Mesothelial cell of epicardium (in vitro differentiated cells): ENCODE measurements around the gene DST. TPM values are rescaled to one million over a fixed set of nuclear protein-coding genes. Genes with fewer than 3 reads are reported as not detected.

ENCODE experiments used
- DNase-seq, 2 experiments: peaks; one replicate each; pipeline ENCODE4 v3.0.0; 2021; ENCODE audit warnings: low spot score in 2 of 2; ENCODE audit not compliant: unreplicated experiment in 2 of 2
- H3K27ac Mint-ChIP-seq: 2 replicates; pipeline ENCODE4 v1.8.0; 2021; ENCODE audit warnings: mixed read lengths
- H3K27me3 Mint-ChIP-seq: 2 replicates; pipeline ENCODE4 v1.8.0; 2021; ENCODE audit warnings: low read depth, mixed read lengths
- H3K36me3 Mint-ChIP-seq: 2 replicates; pipeline ENCODE4 v1.8.0; 2021; ENCODE audit warnings: mixed read lengths
- H3K4me1 Mint-ChIP-seq: 2 replicates; pipeline ENCODE4 v1.8.0; 2021; ENCODE audit warnings: mixed read lengths
- H3K4me3 Mint-ChIP-seq: 2 replicates; pipeline ENCODE4 v1.8.0; 2021; ENCODE audit warnings: mild to moderate bottlenecking, moderate library complexity, mixed read lengths
- H3K9me3 Mint-ChIP-seq: 2 replicates; pipeline ENCODE4 v1.8.0; 2021; ENCODE audit warnings: mixed read lengths
- total RNA-seq: library from RNA; stranded (reverse); gene quantifications from 3 replicates; pipeline ENCODE4 v1.2.1, GENCODE V29; 2021
- TF ChIP-seq, protein P1 (sequence below): fragments of 200-600 bp; sonication (generic); IDR thresholded peaks from one replicate; pipeline ENCODE4 v1.5.0; 2021; ENCODE audit warnings: antibody characterized with exemption; ENCODE audit not compliant: unreplicated experiment

The DST gene
- total RNA-seq, 1 donor from 2014 or later: 306 TPM

DNA sequence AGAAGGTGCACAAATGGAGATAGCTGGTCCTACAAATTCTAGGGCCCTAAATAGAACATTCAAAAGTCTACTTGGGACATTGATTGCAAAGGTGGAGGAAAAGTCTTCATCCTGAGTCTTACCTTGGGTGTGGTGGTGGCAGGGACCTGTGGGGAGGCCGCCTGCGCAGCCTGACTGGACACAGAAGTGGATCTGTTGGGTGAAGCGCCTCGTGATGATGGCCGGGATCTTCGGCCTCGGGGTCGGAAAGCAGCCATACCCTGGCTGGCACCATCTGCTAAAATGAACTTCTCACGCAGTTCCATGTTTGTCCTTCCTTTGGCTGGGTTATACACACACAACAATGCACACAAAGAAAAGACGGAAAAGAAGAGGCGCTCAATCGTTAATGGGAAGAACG lies 179.2 kb downstream of the DST start:
- TF ChIP-seq, protein P1, sequence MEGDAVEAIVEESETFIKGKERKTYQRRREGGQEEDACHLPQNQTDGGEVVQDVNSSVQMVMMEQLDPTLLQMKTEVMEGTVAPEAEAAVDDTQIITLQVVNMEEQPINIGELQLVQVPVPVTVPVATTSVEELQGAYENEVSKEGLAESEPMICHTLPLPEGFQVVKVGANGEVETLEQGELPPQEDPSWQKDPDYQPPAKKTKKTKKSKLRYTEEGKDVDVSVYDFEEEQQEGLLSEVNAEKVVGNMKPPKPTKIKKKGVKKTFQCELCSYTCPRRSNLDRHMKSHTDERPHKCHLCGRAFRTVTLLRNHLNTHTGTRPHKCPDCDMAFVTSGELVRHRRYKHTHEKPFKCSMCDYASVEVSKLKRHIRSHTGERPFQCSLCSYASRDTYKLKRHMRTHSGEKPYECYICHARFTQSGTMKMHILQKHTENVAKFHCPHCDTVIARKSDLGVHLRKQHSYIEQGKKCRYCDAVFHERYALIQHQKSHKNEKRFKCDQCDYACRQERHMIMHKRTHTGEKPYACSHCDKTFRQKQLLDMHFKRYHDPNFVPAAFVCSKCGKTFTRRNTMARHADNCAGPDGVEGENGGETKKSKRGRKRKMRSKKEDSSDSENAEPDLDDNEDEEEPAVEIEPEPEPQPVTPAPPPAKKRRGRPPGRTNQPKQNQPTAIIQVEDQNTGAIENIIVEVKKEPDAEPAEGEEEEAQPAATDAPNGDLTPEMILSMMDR: no peak
- no peaks in the 10 kb centered on the region for H3K9me3 Mint-ChIP-seq
- H3K27ac Mint-ChIP-seq: no peak overlapping the region
- H3K4me1 Mint-ChIP-seq: peaks cover 16% of the 10 kb centered on the region
- no peak for DNase-seq
- H3K36me3 Mint-ChIP-seq: peaks cover 59% of the 10 kb centered on the region
- H3K4me3 Mint-ChIP-seq: no peak overlapping the region
- no peaks in the 10 kb centered on the region for H3K27me3 Mint-ChIP-seq

DNA sequence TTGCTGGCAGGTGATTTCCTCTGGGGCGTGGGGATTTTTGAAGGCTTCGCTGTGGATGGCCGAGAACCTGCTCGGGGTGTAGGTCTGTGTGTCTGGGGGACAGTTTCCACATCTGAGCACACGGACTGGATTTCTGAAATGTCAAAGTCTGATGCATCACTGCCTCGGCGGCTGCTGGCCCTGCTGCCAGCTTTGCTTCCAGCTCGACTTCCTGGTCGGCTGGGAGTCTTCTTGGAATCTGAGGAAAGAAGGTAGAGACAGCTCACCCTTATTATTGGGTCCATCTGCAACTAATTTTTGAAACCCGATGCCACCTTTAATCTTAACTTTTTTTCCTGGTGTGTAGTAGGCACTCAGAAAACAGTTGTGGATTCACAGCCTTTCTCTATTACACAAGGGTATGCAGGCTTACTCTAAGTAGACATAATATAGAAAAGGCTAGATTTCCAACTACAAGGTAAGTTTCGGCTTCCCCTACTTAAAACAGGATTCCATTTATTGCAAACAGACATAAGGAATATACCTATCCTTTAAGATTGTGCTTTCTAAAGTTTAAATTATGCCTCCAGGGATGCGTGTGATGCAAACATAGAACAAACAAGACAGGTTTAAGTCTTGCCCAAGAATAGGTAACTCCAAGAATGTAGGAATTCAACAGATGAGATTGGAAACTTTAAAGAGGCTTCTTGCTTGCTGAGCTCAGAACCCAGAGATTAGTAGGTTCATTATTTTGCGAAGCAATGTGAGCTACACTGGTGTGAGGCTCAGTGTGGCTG lies 183.5 kb downstream of the DST start:
- no peaks in the 10 kb centered on the region for H3K9me3 Mint-ChIP-seq
- peaks cover 57% of the 10 kb centered on the region for H3K36me3 Mint-ChIP-seq
- peaks cover 16% of the 10 kb centered on the region for H3K4me1 Mint-ChIP-seq
- H3K4me3 Mint-ChIP-seq: no peak overlapping the region
- peak overlapping the region; percentile 7 for H3K27ac Mint-ChIP-seq
- no peak for DNase-seq
- TF ChIP-seq, protein P1: no peak
- H3K27me3 Mint-ChIP-seq: no peaks in the 10 kb centered on the region

DNA sequence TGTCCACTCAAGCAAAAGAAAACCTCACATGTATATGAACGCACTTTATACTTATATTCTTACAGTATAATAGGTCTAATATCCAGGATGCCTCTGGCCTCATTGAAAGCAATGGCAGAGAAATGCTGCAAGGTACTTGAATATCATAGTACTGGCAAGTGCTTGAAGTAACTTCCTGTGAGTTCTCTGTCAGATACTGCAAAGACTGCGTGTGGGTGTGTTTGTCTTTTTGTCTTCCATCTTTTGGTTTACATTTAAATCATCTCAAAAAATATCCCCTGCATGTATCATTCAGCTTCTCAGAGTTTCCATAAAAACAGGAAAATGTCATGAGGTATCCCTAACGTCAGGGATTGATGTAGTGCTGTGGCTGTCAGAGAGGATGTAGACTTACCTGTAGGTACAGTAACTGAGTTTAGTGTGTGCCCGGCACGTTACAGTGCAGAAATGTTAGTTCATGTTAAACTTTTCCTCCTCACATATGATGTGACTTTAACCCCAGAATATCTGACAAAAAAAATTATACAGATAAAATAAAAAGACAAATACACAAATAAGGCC lies 184.3 kb downstream of the DST start:
- DNase-seq: no peak
- H3K27me3 Mint-ChIP-seq: no peaks in the 10 kb centered on the region
- no peak overlapping the region for H3K4me3 Mint-ChIP-seq
- peaks cover 16% of the 10 kb centered on the region for H3K4me1 Mint-ChIP-seq
- TF ChIP-seq, protein P1: no peak
- H3K27ac Mint-ChIP-seq: no peak overlapping the region
- H3K36me3 Mint-ChIP-seq: peaks cover 54% of the 10 kb centered on the region
- H3K9me3 Mint-ChIP-seq: no peaks in the 10 kb centered on the region

DNA sequence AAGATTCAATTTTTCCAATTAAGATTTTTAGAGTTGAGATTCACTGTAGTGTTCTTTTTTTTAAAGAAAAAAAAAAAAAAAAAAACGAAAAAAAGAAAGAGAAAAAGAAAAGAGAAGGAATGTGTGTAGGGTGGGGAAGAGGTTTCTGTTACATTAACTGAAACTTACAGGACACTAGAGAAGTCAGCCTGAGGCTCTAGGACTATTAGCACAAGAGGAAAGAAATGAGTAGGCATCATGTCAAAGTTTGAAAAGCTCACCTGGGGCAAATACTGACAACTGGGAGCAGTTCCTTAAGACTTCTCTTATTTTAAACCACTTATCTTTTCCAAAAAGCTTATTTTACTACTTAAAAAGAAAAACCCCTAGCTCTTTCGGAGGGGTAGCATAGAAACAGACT lies 185.9 kb downstream of the DST start:
- Mint-ChIP-seq H3K4me1 (peaks cover 5% of the 10 kb centered on the region), H3K27me3 (no peaks in the 10 kb centered on the region), H3K4me3 (no peak overlapping the region), H3K9me3 (no peaks in the 10 kb centered on the region), H3K36me3 (peaks cover 48% of the 10 kb centered on the region), H3K27ac (peak overlapping the region; percentile 73)
- no peak for DNase-seq
- TF ChIP-seq, protein P1: no peak

DNA sequence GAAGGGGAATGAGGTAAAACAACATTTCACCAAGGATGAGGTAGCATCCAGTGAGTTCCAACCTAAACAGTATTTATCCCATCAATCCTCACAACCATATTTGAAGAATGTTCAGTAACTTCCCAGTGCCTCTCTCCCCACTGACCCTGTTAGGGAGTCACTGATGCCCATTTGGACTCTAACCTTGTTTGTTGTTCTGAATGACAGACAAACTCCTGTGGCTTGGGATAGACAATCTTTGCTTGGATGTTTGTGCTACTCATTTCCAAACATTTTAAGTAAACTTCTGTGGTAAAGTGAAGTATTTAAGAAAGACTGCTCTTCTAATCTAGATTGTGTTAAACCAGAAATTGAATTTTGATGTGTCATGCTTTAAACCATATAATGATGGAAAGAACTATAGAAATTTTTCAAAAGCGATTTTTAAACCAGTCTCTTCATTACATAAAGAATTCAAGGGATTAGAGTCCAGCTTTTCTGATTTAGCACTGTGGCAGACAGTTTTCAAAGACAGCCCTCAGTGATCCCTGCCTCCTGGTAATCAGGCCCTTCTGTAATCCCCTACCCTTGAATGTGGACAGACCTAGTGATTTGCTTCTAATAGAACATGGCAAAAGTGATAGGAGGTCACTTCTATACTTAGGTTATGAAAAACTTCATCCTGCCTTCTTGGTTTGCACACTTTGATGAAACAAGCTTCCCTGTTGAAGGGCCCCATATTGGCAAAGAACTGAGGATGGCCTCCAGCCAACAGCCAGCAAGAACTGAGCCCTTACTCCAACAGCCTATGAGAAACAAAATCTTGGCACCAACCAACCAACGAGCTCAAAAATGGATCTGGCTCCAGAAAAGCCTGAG lies 191.6 kb downstream of the DST start:
- DNase-seq: no peak
- Mint-ChIP-seq H3K4me1 (peaks cover 18% of the 10 kb centered on the region), H3K27ac (peak overlapping the region; percentile 24), H3K27me3 (no peaks in the 10 kb centered on the region), H3K4me3 (no peak overlapping the region), H3K36me3 (peaks cover 22% of the 10 kb centered on the region), H3K9me3 (no peaks in the 10 kb centered on the region)
- TF ChIP-seq, protein P1: no peak
